GM12878 (cell line): Measurements from ENCODE around the gene KLHDC8A. TPM values are rescaled to one million over a fixed set of nuclear protein-coding genes. Genes with fewer than 3 reads are reported as not detected.

Experiments
- ATAC-seq: fragments of 200-7000 bp; cut with Tn5 transposase; 3 replicates; pipeline ENCODE4 v1.9.1; 2020; ENCODE audit warnings: mild to moderate bottlenecking, moderate library complexity
- BruUV-seq: library from RNA; stranded (reverse); fragments of 400-500 nt; replicated peaks from 2 replicates; lab custom pipeline; 2021; lab: Mats Ljungman, UMichigan
- CTCF ChIA-PET: fragments of 300-600 bp; sonication (Branson Sonifier 250); formaldehyde crosslinking; extraction: SDS; loops from one replicate; lab custom pipeline; 2021; ENCODE audit warnings: inconsistent platforms; lab: Yijun Ruan, JAX
- POLR2A ChIA-PET: fragments of 350-600 bp; formaldehyde crosslinking; extraction: SDS; loops from one replicate; lab custom pipeline; 2021; ENCODE audit warnings: inconsistent platforms; lab: Charles Lee
- RAD21 ChIA-PET: fragments of 300-600 bp; sonication (Branson Sonifier 250); formaldehyde crosslinking; loops from one replicate; lab custom pipeline; 2023; ENCODE audit warnings: antibody characterized with exemption; ENCODE audit not compliant: unreplicated experiment; lab: Charles Lee
- SMC1A ChIA-PET: fragments of 300-600 bp; sonication (Branson Sonifier 250); formaldehyde crosslinking; loops from one replicate; lab custom pipeline; 2023; ENCODE audit not compliant: unreplicated experiment, uncharacterized antibody; lab: Charles Lee
- DNase-seq: peaks from one replicate; pipeline ENCODE4 v3.0.0-alpha.2; 2011; ENCODE audit warnings: low read depth, low spot score
- FAIRE-seq: peaks from 3 replicates; lab custom pipeline; 2011; peaks lifted over from hg19 to GRCh38; lab: Jason Lieb, UNC
- H2AFZ ChIP-seq: 2 replicates; pipeline ENCODE4 v1.6.0; 2011; ENCODE audit warnings: low read depth, low read length, control low read depth; ENCODE audit not compliant: control insufficient read depth
- H3K27ac ChIP-seq: 2 replicates; pipeline ENCODE4 v1.5.1; 2011; ENCODE audit warnings: control low read depth; ENCODE audit not compliant: control insufficient read depth, insufficient read depth
- H3K27me3 ChIP-seq, 2 experiments: replicated peaks in 1 of 2; 2 replicates each; pipeline versions ENCODE4 v1.6.0 to v1.6.1; 2011; ENCODE audit warnings: low read length in 1 of 2; ENCODE audit not compliant: control insufficient read depth in 2 of 2, insufficient read depth in 2 of 2
- H3K36me3 ChIP-seq, 2 experiments: 2 replicates each; pipeline ENCODE4 v1.5.1; 2011; ENCODE audit warnings: low read length in 1 of 2; ENCODE audit not compliant: control insufficient read depth in 2 of 2, insufficient read depth in 2 of 2
- H3K4me1 ChIP-seq: 2 replicates; pipeline ENCODE4 v1.6.1; 2011; ENCODE audit warnings: mild to moderate bottlenecking, low read length, moderate library complexity, mixed read lengths; ENCODE audit not compliant: control insufficient read depth, insufficient read depth
- H3K4me2 ChIP-seq: 2 replicates; pipeline ENCODE4 v1.6.0; 2011; ENCODE audit warnings: control low read depth; ENCODE audit not compliant: control insufficient read depth, insufficient read depth
- H3K4me3 ChIP-seq: fragments of 200-600 bp; sonication (generic); 2 replicates; pipeline ENCODE4 v1.5.1; 2016
- H3K79me2 ChIP-seq: 2 replicates; pipeline ENCODE4 v1.6.0; 2011; ENCODE audit warnings: low read length; ENCODE audit not compliant: control insufficient read depth, insufficient read depth
- H3K9ac ChIP-seq: 2 replicates; pipeline ENCODE4 v1.8.0; 2011; ENCODE audit warnings: low read length, control low read depth, mixed read lengths; ENCODE audit not compliant: control insufficient read depth, insufficient read depth
- H3K9me3 ChIP-seq: replicated peaks from 3 replicates; pipeline ENCODE4 v1.5.1; 2011; ENCODE audit warnings: mild to moderate bottlenecking, low read length; ENCODE audit not compliant: control insufficient read depth, insufficient read depth
- H4K20me1 ChIP-seq: 2 replicates; pipeline ENCODE4 v1.6.0; 2011; ENCODE audit not compliant: control insufficient read depth, insufficient read depth
- CBFB ChIP-seq: IDR thresholded peaks from 2 replicates; pipeline ENCODE4 v1.6.1; 2016; ENCODE audit warnings: antibody characterized with exemption, low read depth
- EZH2 ChIP-seq: IDR thresholded peaks from 2 replicates; pipeline ENCODE4 v1.6.1; 2012; ENCODE audit warnings: low read depth, mild to moderate bottlenecking, control low read depth, inconsistent platforms, low read length, borderline replicate concordance; ENCODE audit not compliant: control insufficient read depth
- FOXM1 ChIP-seq: IDR thresholded peaks from 2 replicates; pipeline ENCODE4 v1.6.1; 2012; ENCODE audit warnings: low read depth, mild to moderate bottlenecking, inconsistent platforms, low read length, moderate library complexity
- NFXL1 ChIP-seq: fragments of 450-650 bp; IDR thresholded peaks from 2 replicates; pipeline ENCODE4 v1.6.1; 2017; ENCODE audit warnings: antibody characterized with exemption, mild to moderate bottlenecking, borderline replicate concordance
- PAX8 ChIP-seq: fragments of 450-650 bp; IDR thresholded peaks from 2 replicates; pipeline ENCODE4 v1.6.1; 2017; ENCODE audit warnings: mild to moderate bottlenecking, moderate library complexity
- POU2F2 ChIP-seq: IDR thresholded peaks from 3 replicates; pipeline ENCODE4 v1.6.1; 2011; ENCODE audit warnings: low read depth, mild to moderate bottlenecking, low read length, borderline replicate concordance
- RAD51 ChIP-seq: fragments of 450-650 bp; IDR thresholded peaks from 2 replicates; pipeline ENCODE4 v1.6.1; 2016; ENCODE audit warnings: moderate library complexity, mild to moderate bottlenecking, inconsistent platforms
- RUNX3 ChIP-seq: IDR thresholded peaks from 2 replicates; pipeline ENCODE4 v1.6.1; 2012; ENCODE audit warnings: low read length, inconsistent platforms
- SREBF1 ChIP-seq: IDR thresholded peaks from 2 replicates; pipeline ENCODE4 v1.6.1; 2012; ENCODE audit warnings: mild to moderate bottlenecking, low read length
- STAT3 ChIP-seq: IDR thresholded peaks from 2 replicates; pipeline ENCODE4 v1.6.1; 2011; ENCODE audit warnings: low read depth, low read length, improper control_type of control experiment
- TAF1 ChIP-seq: IDR thresholded peaks from 2 replicates; pipeline ENCODE4 v1.6.1; 2011; ENCODE audit warnings: mild to moderate bottlenecking, low read depth, low read length, borderline replicate concordance
- TARDBP ChIP-seq: IDR thresholded peaks from 2 replicates; pipeline ENCODE4 v1.6.1; 2016; ENCODE audit warnings: borderline replicate concordance
- TCF3 ChIP-seq: IDR thresholded peaks from 2 replicates; pipeline ENCODE4 v1.6.1; 2012; ENCODE audit warnings: low read depth, mild to moderate bottlenecking, low read length, borderline replicate concordance; ENCODE audit not compliant: insufficient read depth
- ZZZ3 ChIP-seq: IDR thresholded peaks from 2 replicates; pipeline ENCODE4 v1.6.1; 2011; ENCODE audit warnings: low read depth; ENCODE audit not compliant: control insufficient read depth, insufficient read length
- WGBS: methylation state at CpG from one replicate; pipeline ENCODE4 v1.1.6; 2016; ENCODE audit warnings: low lambda C conversion rate; ENCODE audit not compliant: insufficient replicate concordance, insufficient coverage; ENCODE audit errors: missing lambda C conversion rate; 5-methylcytosine and 5-hydroxymethylcytosine counted together
- in situ Hi-C: fragments of 300-500 bp; cut with MboI; formaldehyde crosslinking; loops from 9 replicates; pipeline ENCODE4 v1.14.3; 2018; ENCODE audit warnings: mixed read lengths
- intact Hi-C: fragments of 100-400 bp; cut with micrococcal nuclease; formaldehyde crosslinking; loops from one replicate; pipeline ENCODE4 v1.14.2; 2022; ENCODE audit not compliant: unreplicated experiment
- polyA plus RNA-seq, 11 experiments: library from polyadenylated mRNA; depleted of rRNA in 4 of 11; unstranded in 6 of 11; stranded (reverse) in 5 of 11; fragments of >200 nt; fragmentation: Nextera tagmentation in 4 of 11; fragmentation: Illumina TruSeq in 1 of 11; extraction: Ambion mirVana in 4 of 11; extraction: Trizol in 1 of 11; gene quantifications; 1 replicate in 1 of 11; 2 replicates in 10 of 11; pipeline versions ENCODE4 v1.2.1 to v1.2.3, GENCODE V29; 2011 to 2016; ENCODE audit warnings: inconsistent platforms in 2 of 11, missing spikeins in 2 of 11, low read depth in 1 of 11
- total RNA-seq, 4 experiments: library from RNA; depleted of rRNA in 3 of 4; stranded (reverse); fragments of >200 nt in 3 of 4; fragmentation: Illumina TruSeq in 1 of 4; extraction: Trizol in 1 of 4; gene quantifications; 2 replicates each; pipeline versions ENCODE4 v1.2.1 to v1.2.3, GENCODE V29; 2013 to 2021
- TF ChIP-seq, protein P1 (sequence below): fragments of 450-650 bp; formaldehyde crosslinking; IDR thresholded peaks from 2 replicates; pipeline ENCODE4 v1.4.0; 2022; ENCODE audit warnings: mild to moderate bottlenecking, moderate library complexity
- TF ChIP-seq, protein P2 (sequence below): fragments of 450-650 bp; IDR thresholded peaks from 2 replicates; pipeline ENCODE4 v1.6.1; 2017; ENCODE audit warnings: mild to moderate bottlenecking, low read depth, inconsistent platforms; ENCODE audit not compliant: poor library complexity, severe bottlenecking
- TF ChIP-seq, protein P3 (sequence below): fragments of 450-650 bp; formaldehyde crosslinking; IDR thresholded peaks from 2 replicates; pipeline ENCODE4 v1.5.0; 2022; ENCODE audit warnings: mild to moderate bottlenecking, missing genetic modification characterization

KLHDC8A gene
- total and polyA plus RNA-seq, 10 of the 15 experiments (the other 5 are each of a cell fraction or from before 2014, with no cell fraction given): not detected

DNA sequence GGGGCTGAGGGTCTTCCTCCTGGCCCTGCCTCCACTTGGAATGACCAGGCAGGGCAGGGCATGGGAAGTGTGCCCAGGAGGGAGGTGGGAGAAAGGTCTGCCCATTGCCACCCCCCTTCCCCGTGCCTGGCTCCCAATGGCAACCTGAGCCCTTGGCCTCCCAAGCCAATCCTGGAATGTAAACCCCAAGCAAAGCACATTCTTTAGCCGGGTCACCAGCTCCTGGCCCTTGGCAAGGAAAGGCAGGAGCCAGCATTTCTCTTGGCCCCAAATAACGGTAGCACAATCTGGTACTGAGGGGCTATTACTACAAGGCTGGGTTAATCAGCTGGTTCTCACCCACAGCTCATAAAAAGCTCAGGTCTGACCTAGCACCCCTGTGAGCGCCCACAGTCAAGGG, 28.2 kb downstream of the KLHDC8A start:
- CTCF ChIA-PET: interaction anchor here (0.7 to 59.5 kb wide), 5 partner anchors 8 to 104 kb away, joined by 3 to 2333 read pairs (median 10); no protein-coding TSS in a partner anchor
- in situ Hi-C loops: no loop called here
- H3K4me2 ChIP-seq: no peak overlapping the region
- H3K9ac ChIP-seq: no peak overlapping the region
- BruUV-seq: no TSS peak
- H2AFZ ChIP-seq: no peak overlapping the region
- WGBS: 35% methylated on average over 4 of the region's 4 CpGs
- H3K27ac ChIP-seq: no peak overlapping the region
- H3K79me2 ChIP-seq: no peaks in the 10 kb centered on the region
- no peak for DNase-seq
- no peak for FAIRE-seq
- POLR2A ChIA-PET: interaction anchor here (1.5 kb wide), 1 partner anchor 55 kb away, joined by 4 read pairs; no protein-coding TSS in a partner anchor
- H3K4me1 ChIP-seq: peaks cover 5% of the 10 kb centered on the region
- no peaks in the 10 kb centered on the region; the same call in 1 of the 2 replicates for H4K20me1 ChIP-seq
- SMC1A ChIA-PET: interaction anchor here (1.0 to 35.1 kb wide), 4 partner anchors 8 to 66 kb away, joined by 3 to 1445 read pairs (median 5); no protein-coding TSS in a partner anchor
- no peak overlapping the region for H3K4me3 ChIP-seq
- intact Hi-C loops: no loop called here
- H3K27me3 ChIP-seq: peaks cover 2 to 6% of the 10 kb centered on the region in 2 experiments; a peak in 3 of 4 replicates
- no peaks in the 10 kb centered on the region for H3K36me3 ChIP-seq
- RAD21 ChIA-PET: interaction anchor here (0.6 to 23.9 kb wide), 3 partner anchors 26 to 100 kb away, joined by 3 to 892 read pairs (median 4); no protein-coding TSS in a partner anchor
- no peak for ATAC-seq
- no peaks in the 10 kb centered on the region for H3K9me3 ChIP-seq
- TF ChIP-seq, protein P1, sequence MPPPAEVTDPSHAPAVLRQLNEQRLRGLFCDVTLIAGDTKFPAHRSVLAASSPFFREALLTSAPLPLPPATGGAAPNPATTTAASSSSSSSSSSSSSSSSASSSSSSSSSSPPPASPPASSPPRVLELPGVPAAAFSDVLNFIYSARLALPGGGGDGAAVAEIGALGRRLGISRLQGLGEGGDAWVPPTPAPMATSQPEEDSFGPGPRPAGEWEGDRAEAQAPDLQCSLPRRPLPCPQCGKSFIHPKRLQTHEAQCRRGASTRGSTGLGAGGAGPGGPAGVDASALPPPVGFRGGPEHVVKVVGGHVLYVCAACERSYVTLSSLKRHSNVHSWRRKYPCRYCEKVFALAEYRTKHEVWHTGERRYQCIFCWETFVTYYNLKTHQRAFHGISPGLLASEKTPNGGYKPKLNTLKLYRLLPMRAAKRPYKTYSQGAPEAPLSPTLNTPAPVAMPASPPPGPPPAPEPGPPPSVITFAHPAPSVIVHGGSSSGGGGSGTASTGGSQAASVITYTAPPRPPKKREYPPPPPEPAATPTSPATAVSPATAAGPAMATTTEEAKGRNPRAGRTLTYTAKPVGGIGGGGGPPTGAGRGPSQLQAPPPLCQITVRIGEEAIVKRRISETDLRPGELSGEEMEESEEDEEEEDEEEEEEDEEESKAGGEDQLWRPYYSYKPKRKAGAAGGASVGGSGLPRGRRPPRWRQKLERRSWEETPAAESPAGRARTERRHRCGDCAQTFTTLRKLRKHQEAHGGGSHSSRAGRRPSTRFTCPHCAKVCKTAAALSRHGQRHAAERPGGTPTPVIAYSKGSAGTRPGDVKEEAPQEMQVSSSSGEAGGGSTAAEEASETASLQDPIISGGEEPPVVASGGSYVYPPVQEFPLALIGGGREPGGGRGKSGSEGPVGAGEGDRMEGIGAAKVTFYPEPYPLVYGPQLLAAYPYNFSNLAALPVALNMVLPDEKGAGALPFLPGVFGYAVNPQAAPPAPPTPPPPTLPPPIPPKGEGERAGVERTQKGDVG (CRISPR knock-in tag): no peak
- TF ChIP-seq TAF1 (no peak), SREBF1 (no peak), NFXL1 (no peak), EZH2 (no peak), STAT3 (no peak), TCF3 (no peak), POU2F2 (no peak), RUNX3 (no peak), TARDBP (no peak), CBFB (no peak), FOXM1 (no peak), PAX8 (no peak), RAD51 (no peak), ZZZ3 (no peak)
- TF ChIP-seq, protein P2, sequence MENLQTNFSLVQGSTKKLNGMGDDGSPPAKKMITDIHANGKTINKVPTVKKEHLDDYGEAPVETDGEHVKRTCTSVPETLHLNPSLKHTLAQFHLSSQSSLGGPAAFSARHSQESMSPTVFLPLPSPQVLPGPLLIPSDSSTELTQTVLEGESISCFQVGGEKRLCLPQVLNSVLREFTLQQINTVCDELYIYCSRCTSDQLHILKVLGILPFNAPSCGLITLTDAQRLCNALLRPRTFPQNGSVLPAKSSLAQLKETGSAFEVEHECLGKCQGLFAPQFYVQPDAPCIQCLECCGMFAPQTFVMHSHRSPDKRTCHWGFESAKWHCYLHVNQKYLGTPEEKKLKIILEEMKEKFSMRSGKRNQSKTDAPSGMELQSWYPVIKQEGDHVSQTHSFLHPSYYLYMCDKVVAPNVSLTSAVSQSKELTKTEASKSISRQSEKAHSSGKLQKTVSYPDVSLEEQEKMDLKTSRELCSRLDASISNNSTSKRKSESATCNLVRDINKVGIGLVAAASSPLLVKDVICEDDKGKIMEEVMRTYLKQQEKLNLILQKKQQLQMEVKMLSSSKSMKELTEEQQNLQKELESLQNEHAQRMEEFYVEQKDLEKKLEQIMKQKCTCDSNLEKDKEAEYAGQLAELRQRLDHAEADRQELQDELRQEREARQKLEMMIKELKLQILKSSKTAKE: no peak
- TF ChIP-seq, protein P3, sequence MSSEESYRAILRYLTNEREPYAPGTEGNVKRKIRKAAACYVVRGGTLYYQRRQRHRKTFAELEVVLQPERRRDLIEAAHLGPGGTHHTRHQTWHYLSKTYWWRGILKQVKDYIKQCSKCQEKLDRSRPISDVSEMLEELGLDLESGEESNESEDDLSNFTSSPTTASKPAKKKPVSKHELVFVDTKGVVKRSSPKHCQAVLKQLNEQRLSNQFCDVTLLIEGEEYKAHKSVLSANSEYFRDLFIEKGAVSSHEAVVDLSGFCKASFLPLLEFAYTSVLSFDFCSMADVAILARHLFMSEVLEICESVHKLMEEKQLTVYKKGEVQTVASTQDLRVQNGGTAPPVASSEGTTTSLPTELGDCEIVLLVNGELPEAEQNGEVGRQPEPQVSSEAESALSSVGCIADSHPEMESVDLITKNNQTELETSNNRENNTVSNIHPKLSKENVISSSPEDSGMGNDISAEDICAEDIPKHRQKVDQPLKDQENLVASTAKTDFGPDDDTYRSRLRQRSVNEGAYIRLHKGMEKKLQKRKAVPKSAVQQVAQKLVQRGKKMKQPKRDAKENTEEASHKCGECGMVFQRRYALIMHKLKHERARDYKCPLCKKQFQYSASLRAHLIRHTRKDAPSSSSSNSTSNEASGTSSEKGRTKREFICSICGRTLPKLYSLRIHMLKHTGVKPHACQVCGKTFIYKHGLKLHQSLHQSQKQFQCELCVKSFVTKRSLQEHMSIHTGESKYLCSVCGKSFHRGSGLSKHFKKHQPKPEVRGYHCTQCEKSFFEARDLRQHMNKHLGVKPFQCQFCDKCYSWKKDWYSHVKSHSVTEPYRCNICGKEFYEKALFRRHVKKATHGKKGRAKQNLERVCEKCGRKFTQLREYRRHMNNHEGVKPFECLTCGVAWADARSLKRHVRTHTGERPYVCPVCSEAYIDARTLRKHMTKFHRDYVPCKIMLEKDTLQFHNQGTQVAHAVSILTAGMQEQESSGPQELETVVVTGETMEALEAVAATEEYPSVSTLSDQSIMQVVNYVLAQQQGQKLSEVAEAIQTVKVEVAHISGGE (CRISPR knock-in tag): no peak
